DOHH2 (cell line): ENCODE data around the gene ZFP62.

Experiments used
- H3F3A ChIP-seq: fragments of 200-600 bp; sonication (generic), shearing (Covaris generic); 2 replicates; pipeline ENCODE4 v1.6.0; 2016; ENCODE audit warnings: antibody characterized with exemption, mild to moderate bottlenecking; ENCODE audit not compliant: control insufficient read depth, insufficient read depth
- H3K27ac ChIP-seq: fragments of 200-600 bp; sonication (generic); 2 replicates; pipeline ENCODE4 v1.5.1; 2014; ENCODE audit warnings: low read depth, mild to moderate bottlenecking, low read length, moderate library complexity
- H3K27me3 ChIP-seq: fragments of 200-600 bp; sonication (generic); 2 replicates; pipeline ENCODE4 v1.6.1; 2014; ENCODE audit warnings: mild to moderate bottlenecking, low read length, mixed read lengths; ENCODE audit not compliant: control insufficient read depth
- H3K36me3 ChIP-seq: fragments of 200-600 bp; sonication (generic); 2 replicates; pipeline ENCODE4 v1.6.1; 2014; ENCODE audit warnings: mild to moderate bottlenecking, low read length, moderate library complexity, mixed read lengths; ENCODE audit not compliant: control insufficient read depth
- H3K4me1 ChIP-seq: fragments of 200-600 bp; sonication (generic); 2 replicates; pipeline ENCODE4 v1.6.1; 2014; ENCODE audit warnings: mild to moderate bottlenecking, low read length, mixed read lengths; ENCODE audit not compliant: control insufficient read depth
- H3K4me2 ChIP-seq: fragments of 200-600 bp; sonication (generic); 2 replicates; pipeline ENCODE4 v1.6.0; 2014; ENCODE audit warnings: mild to moderate bottlenecking, low read length, moderate library complexity
- H3K4me3 ChIP-seq: fragments of 200-600 bp; sonication (generic); 2 replicates; pipeline ENCODE4 v1.5.1; 2014; ENCODE audit warnings: mild to moderate bottlenecking, low read length, mixed read lengths
- H3K79me2 ChIP-seq: fragments of 200-600 bp; sonication (generic); 2 replicates; pipeline ENCODE4 v1.6.1; 2014; ENCODE audit warnings: mild to moderate bottlenecking, low read length, mixed read lengths; ENCODE audit not compliant: control insufficient read depth
- H3K9me2 ChIP-seq: fragments of 200-600 bp; sonication (generic); replicated peaks from 2 replicates; pipeline ENCODE4 v1.6.1; 2014; ENCODE audit warnings: mild to moderate bottlenecking, low read length, mixed read lengths; ENCODE audit not compliant: control insufficient read depth
- H3K9me3 ChIP-seq: fragments of 200-600 bp; sonication (generic); 2 replicates; pipeline ENCODE4 v1.6.1; 2014; ENCODE audit warnings: antibody characterized with exemption, low read length, mixed read lengths; ENCODE audit not compliant: control insufficient read depth, insufficient read depth
- H4K20me1 ChIP-seq: fragments of 200-600 bp; sonication (generic); 2 replicates; pipeline ENCODE4 v1.6.0; 2014; ENCODE audit warnings: low read depth, mild to moderate bottlenecking, antibody characterized with exemption, low read length, moderate library complexity; ENCODE audit not compliant: control insufficient read depth, insufficient read depth
- EZH2phosphoT487 ChIP-seq: fragments of 200-600 bp; sonication (generic); IDR thresholded peaks from 2 replicates; pipeline ENCODE4 v1.6.1; 2017; ENCODE audit warnings: borderline replicate concordance, mild to moderate bottlenecking, antibody characterized with exemption, low read length, moderate library complexity, mixed read lengths
- TF ChIP-seq, protein P1 (sequence below): fragments of 200-600 bp; sonication (generic); IDR thresholded peaks from one replicate; pipeline ENCODE4 v1.5.1; 2014; ENCODE audit warnings: antibody characterized with exemption, mild to moderate bottlenecking, low read depth, low read length; ENCODE audit not compliant: poor library complexity, severe bottlenecking

The ZFP62 gene

DNA sequence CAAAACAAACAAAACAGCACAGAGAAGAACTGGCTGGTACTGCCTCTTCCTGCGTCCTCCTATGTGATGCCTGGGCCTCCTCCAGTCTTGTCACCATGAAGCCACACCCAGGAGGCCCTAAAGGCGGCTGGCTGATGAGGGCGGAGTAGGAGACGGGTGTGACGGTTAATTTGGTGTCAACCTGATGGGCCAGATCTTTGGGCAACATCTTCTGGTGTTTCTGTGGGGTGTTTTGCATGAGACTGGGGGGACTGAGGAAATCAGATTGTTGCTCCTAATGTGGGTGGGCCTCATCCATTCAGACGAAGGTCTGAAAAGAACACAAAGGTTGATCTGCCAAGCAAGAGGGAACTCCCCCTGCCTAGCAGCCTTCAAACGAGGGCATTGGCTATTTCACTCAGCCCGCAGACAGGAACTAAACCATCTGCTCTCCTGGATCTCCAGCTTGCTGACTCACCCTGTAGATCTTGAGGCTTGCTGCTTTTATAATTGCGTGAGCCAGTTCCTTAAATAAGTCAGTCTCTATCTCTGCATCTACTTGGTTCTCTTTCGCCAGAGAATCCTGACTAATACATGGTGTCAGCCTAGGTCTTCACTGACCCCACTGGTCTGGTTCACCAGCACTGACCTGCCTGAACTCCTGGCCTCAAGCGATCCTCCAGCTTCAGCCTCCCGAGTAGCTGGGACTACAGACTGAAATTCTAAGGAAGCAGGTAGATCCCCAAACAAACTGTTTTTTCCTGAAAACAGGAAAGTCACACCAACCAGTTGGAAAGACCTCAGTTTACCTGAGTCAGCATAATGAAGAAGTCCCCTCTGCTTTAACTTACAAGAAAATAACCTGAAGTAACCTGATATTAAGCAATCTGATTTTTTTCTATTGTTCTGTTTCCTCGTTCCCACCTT is 12.8 kb upstream of the ZFP62 start:
- no peak overlapping the region for H3K27ac ChIP-seq
- H3F3A ChIP-seq: no peaks in the 10 kb centered on the region
- H3K9me3 ChIP-seq: no peaks in the 10 kb centered on the region
- no peaks in the 10 kb centered on the region for H3K9me2 ChIP-seq
- no peaks in the 10 kb centered on the region for H3K36me3 ChIP-seq
- no peak overlapping the region for H3K4me3 ChIP-seq
- TF ChIP-seq, protein P1, sequence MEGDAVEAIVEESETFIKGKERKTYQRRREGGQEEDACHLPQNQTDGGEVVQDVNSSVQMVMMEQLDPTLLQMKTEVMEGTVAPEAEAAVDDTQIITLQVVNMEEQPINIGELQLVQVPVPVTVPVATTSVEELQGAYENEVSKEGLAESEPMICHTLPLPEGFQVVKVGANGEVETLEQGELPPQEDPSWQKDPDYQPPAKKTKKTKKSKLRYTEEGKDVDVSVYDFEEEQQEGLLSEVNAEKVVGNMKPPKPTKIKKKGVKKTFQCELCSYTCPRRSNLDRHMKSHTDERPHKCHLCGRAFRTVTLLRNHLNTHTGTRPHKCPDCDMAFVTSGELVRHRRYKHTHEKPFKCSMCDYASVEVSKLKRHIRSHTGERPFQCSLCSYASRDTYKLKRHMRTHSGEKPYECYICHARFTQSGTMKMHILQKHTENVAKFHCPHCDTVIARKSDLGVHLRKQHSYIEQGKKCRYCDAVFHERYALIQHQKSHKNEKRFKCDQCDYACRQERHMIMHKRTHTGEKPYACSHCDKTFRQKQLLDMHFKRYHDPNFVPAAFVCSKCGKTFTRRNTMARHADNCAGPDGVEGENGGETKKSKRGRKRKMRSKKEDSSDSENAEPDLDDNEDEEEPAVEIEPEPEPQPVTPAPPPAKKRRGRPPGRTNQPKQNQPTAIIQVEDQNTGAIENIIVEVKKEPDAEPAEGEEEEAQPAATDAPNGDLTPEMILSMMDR: no peak
- TF ChIP-seq EZH2phosphoT487: no peak
- H3K4me2 ChIP-seq: no peak overlapping the region
- H4K20me1 ChIP-seq: no peaks in the 10 kb centered on the region
- no peaks in the 10 kb centered on the region for H3K79me2 ChIP-seq
- peaks cover 7% of the 10 kb centered on the region for H3K4me1 ChIP-seq
- H3K27me3 ChIP-seq: no peaks in the 10 kb centered on the region

GRCh38 chr5:180872419-180872818 is 11.3 kb upstream of the ZFP62 start:
- no peaks in the 10 kb centered on the region for H4K20me1 ChIP-seq
- no peaks in the 10 kb centered on the region for H3K9me3 ChIP-seq
- H3K79me2 ChIP-seq: no peaks in the 10 kb centered on the region
- H3K27me3 ChIP-seq: no peaks in the 10 kb centered on the region
- H3K4me3 ChIP-seq: no peak overlapping the region
- no peaks in the 10 kb centered on the region for H3K36me3 ChIP-seq
- no peak overlapping the region for H3K4me2 ChIP-seq
- H3K9me2 ChIP-seq: no peaks in the 10 kb centered on the region
- no peak for TF ChIP-seq EZH2phosphoT487
- TF ChIP-seq, protein P1: no peak
- no peak overlapping the region for H3K27ac ChIP-seq
- H3K4me1 ChIP-seq: peaks cover 15% of the 10 kb centered on the region
- H3F3A ChIP-seq: no peaks in the 10 kb centered on the region

GRCh38 chr5:180870276-180871068 is 9.4 kb upstream of the ZFP62 start:
- H3K4me2 ChIP-seq: no peak overlapping the region
- no peaks in the 10 kb centered on the region for H3K36me3 ChIP-seq
- H3F3A ChIP-seq: no peaks in the 10 kb centered on the region; the same call in 1 of the 2 replicates
- no peak overlapping the region for H3K4me3 ChIP-seq
- H3K9me2 ChIP-seq: no peaks in the 10 kb centered on the region
- no peak overlapping the region for H3K27ac ChIP-seq
- no peaks in the 10 kb centered on the region for H3K79me2 ChIP-seq
- H3K4me1 ChIP-seq: peaks cover 15% of the 10 kb centered on the region
- TF ChIP-seq, protein P1: no peak
- TF ChIP-seq EZH2phosphoT487: no peak
- no peaks in the 10 kb centered on the region for H3K27me3 ChIP-seq
- H4K20me1 ChIP-seq: no peaks in the 10 kb centered on the region
- no peaks in the 10 kb centered on the region for H3K9me3 ChIP-seq
